Heart right ventricle (tissue), 16 donors: ENCODE measurements around the gene CORIN. TPM values are rescaled to one million over a fixed set of nuclear protein-coding genes. Genes with fewer than 3 reads are reported as not detected.
A peak's percentile ranks its signal among the peaks of the same experiment; 100 is the strongest.

Experiments used
- ATAC-seq, 8 donors: fragments of 200-7000 bp; cut with Tn5 transposase; one replicate each; pipeline ENCODE4 v1.9.1; 2020; ENCODE audit warnings: mild to moderate bottlenecking in 8 of 8, moderate library complexity in 8 of 8, moderate number of reproducible peaks in 1 of 8
- DNase-seq, 2 donors: peaks; one replicate each; pipeline ENCODE4 v3.0.0-alpha.2; 2020
- H3K27ac ChIP-seq, 10 donors: fragments of 200-600 bp; sonication (generic) in 2 of 10; one replicate each; pipeline versions ENCODE4 v1.5.0 to v1.8.0; 2020 to 2022; ENCODE audit warnings: mild to moderate bottlenecking in 3 of 10
- H3K27me3 ChIP-seq, 7 donors: fragments of 200-600 bp; one replicate each; pipeline ENCODE4 v1.8.0; 2021 to 2022; ENCODE audit warnings: mild to moderate bottlenecking in 2 of 7
- H3K36me3 ChIP-seq, 9 donors: fragments of 200-600 bp; sonication (generic) in 1 of 9; one replicate each; pipeline versions ENCODE4 v1.5.0 to v1.8.0; 2020 to 2022; ENCODE audit warnings: mild to moderate bottlenecking in 2 of 9
- H3K4me1 ChIP-seq, 9 donors: fragments of 200-600 bp; sonication (generic) in 1 of 9; one replicate each; pipeline versions ENCODE4 v1.5.0 to v1.8.0; 2020 to 2022; ENCODE audit warnings: mild to moderate bottlenecking in 4 of 9
- H3K4me3 ChIP-seq, 10 donors: fragments of 200-600 bp; sonication (generic) in 2 of 10; one replicate each; pipeline versions ENCODE4 v1.5.0 to v1.8.0; 2020 to 2022; ENCODE audit warnings: mild to moderate bottlenecking in 7 of 10, moderate library complexity in 2 of 10
- H3K9me3 ChIP-seq, 11 donors: fragments of 200-600 bp in 10 of 11; sonication (generic) in 2 of 11; one replicate each; pipeline versions ENCODE4 v1.5.0 to v1.8.0; 2013 to 2022; ENCODE audit warnings: mild to moderate bottlenecking in 2 of 11, control low read depth in 1 of 11, moderate library complexity in 1 of 11
- CTCF ChIP-seq, 9 donors: fragments of 200-600 bp; sonication (generic) in 2 of 9; IDR thresholded peaks; one replicate each; pipeline versions ENCODE4 v1.5.0 to v1.8.0; 2021 to 2022; ENCODE audit warnings: antibody characterized with exemption in 9 of 9, mild to moderate bottlenecking in 5 of 9, moderate library complexity in 1 of 9
- WGBS, 2 donors: extraction: QIAGEN DNeasy Blood & Tissue Kit; methylation state at CpG; one replicate each; pipeline ENCODE4 v1.1.7; 2013; ENCODE audit warnings: inconsistent platforms in 1 of 2; 5-methylcytosine and 5-hydroxymethylcytosine counted together
- intact Hi-C, 10 donors: fragments of 100-400 bp; cut with DNase I; formaldehyde crosslinking; loops; one replicate each; pipeline versions ENCODE4 v1.11.1 to v1.14.2; 2022
- polyA plus RNA-seq, 2 donors: library from polyadenylated mRNA; stranded (reverse); fragments of 200-250 nt; gene quantifications; one replicate each; pipeline ENCODE4 v1.2.3, GENCODE V29; 2013
- total RNA-seq, 10 donors: library from RNA; stranded (reverse); fragmentation: NEBNext Ultra II Directional in 3 of 10; extraction: Animal tissue kit (Norgen Biotek cat#: 25700) in 3 of 10; gene quantifications; one replicate each; pipeline versions ENCODE4 v1.2.1 to v1.2.4, GENCODE V29; 2021 to 2023
- donor health status: Arrhythmogenic right ventricular cardiomyopathy.
- donor health status: ischemic (EF 13 %, LVEDD 7.1; RV severe dilation, severe dysfunction).
- donor health status: healthy with polysubstance abuse.
- donor health status: DM: no; HTN: yes; CAD: no.
- donor health status: DM: no; HTN: no; CAD: no.
- donor health status: ischemic (EF 25% LVEDD 6.9; RV normal size, moderate dysfunction).
- donor health status: ischemic (EF 25% LVEDD 5.7; RV mildly dilated, moderate dysfunction).
- donor health status: healthy.
- donor health status: DM: yes; HTN: yes; CAD: no.
- donor health status: Ischemic cardiomyopathy.
- donor health status: ischemic (EF 35%, LVEDD 5.7; RV mildly dilated, moderate dysfunction).
- donor health status: nonischemic (EF 11% LVEDD 7.7; RV severe dilation, severe dysfunction).
- donor health status: DM: yes; HTN: yes; CAD: no.
- donor health status: PGD.
- donor health status: ischemic (EF 29% LVEDD 5.4; RV normal size, mild dysfunction).
- donor health status: nonischemic (EF 23%, LVEDD 6.1; RV moderate dilation, normal function).

The CORIN gene
- total and polyA plus RNA-seq, 12 donors: 8.4 to 159 (median 70.2) TPM

- ATAC-seq (peak in 7 of 8 donors; percentile 20 to 91 (median 79)), DNase-seq (peak in 1 of 2 donors; percentile 11)
- peaks cover 0 to 15% (median 0%) of the 10 kb centered on the region in 11 donors for H3K9me3 ChIP-seq
- no peaks in the 10 kb centered on the region for H3K27me3 ChIP-seq
- H3K4me3 ChIP-seq: no peak overlapping the region
- H3K27ac ChIP-seq: peak overlapping the region in 6 of 10 donors; percentile 6 to 68 (median 36)
- no peaks in the 10 kb centered on the region for H3K36me3 ChIP-seq
- H3K4me1 ChIP-seq: peaks cover 0 to 18% (median 0%) of the 10 kb centered on the region in 9 donors
- no peak for TF ChIP-seq CTCF (IDR thresholded peaks at IDR 0.05)
- intact Hi-C loops: loop anchor here in 2 of 10 donors (5.0 kb wide), 2 partner anchors 37 to 42 kb away; no protein-coding TSS in a partner anchor
- WGBS, 2 donors: 17 to 26% methylated on average over 3 of the region's 3 CpGs
These were observed 52.7 kb downstream of the CORIN start for GRCh38 chr4:47785153-47785552.

DNA sequence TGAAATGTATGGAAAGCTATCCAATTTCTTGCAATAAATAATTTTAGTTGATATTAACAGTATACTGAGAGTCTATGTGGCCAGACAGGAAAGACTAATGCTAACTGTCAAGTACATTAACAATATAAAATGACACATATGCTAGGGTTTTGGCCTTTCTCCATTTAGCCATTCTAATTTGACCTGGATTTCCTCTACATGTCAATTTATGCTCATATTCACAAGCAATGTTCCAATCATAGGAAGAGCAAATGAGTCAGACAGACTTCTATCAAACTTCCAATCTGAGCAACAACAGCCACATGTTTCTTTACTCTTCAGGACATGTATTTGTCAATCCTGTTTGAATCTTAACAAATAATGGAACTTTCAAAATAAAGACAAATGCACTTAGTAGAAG lies 53.6 kb downstream of the CORIN start:
- ATAC-seq (no peak), DNase-seq (no peak)
- no peak for TF ChIP-seq CTCF (IDR thresholded peaks at IDR 0.05)
- intact Hi-C loops: loop anchor here in 1 of 10 donors (5.0 kb wide), 1 partner anchor 43 kb away; no protein-coding TSS in a partner anchor
- no peaks in the 10 kb centered on the region for H3K36me3 ChIP-seq
- H3K27ac ChIP-seq: peak overlapping the region in 3 of 10 donors; percentile 3 to 52 (median 6)
- no peak overlapping the region for H3K4me3 ChIP-seq
- peaks cover 0 to 16% (median 0%) of the 10 kb centered on the region in 9 donors for H3K4me1 ChIP-seq
- peaks cover 0 to 15% (median 0%) of the 10 kb centered on the region in 11 donors for H3K9me3 ChIP-seq
- no peaks in the 10 kb centered on the region for H3K27me3 ChIP-seq

DNA sequence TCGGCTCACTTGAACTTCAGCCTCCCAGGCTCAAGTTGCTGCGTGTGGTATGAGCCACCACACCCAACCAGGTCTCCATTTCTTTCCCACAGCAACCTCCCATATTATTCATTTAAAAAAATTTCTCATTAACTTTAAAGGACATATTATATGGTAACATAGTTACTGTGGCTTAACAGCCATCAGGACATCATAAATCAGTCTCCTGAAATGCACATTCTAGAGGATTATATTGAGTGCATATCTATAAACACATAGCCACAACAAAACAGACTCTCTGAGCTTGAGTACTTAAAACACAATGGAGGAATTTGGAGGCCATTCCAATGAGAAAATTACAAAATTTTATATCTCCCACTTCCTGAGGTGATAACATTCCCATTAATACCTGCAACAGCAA lies 61.5 kb downstream of the CORIN start:
- Histone ChIP-seq H3K27ac (no peak overlapping the region), H3K4me1 (no peaks in the 10 kb centered on the region), H3K4me3 (no peak overlapping the region), H3K9me3 (peaks cover 0 to 10% (median 0%) of the 10 kb centered on the region in 11 donors), H3K36me3 (no peaks in the 10 kb centered on the region), H3K27me3 (no peaks in the 10 kb centered on the region)
- DNase-seq (no peak), ATAC-seq (no peak)
- intact Hi-C loops: no loop called here
- WGBS, 2 donors: 85 to 89% methylated on average over 2 of the region's 2 CpGs
- no peak for TF ChIP-seq CTCF (IDR thresholded peaks at IDR 0.05)

GRCh38 chr4:47774079-47774478 lies 63.8 kb downstream of the CORIN start:
- WGBS, 2 donors: 68% methylated on average over 6 of the region's 6 CpGs
- H3K9me3 ChIP-seq: peaks cover 0 to 12% (median 0%) of the 10 kb centered on the region in 11 donors
- ATAC-seq: no peak
- DNase-seq: no peak
- no peak overlapping the region for H3K4me3 ChIP-seq
- H3K4me1 ChIP-seq: no peaks in the 10 kb centered on the region
- no peaks in the 10 kb centered on the region for H3K36me3 ChIP-seq
- TF ChIP-seq CTCF (IDR thresholded peaks at IDR 0.05): no peak
- H3K27me3 ChIP-seq: no peaks in the 10 kb centered on the region
- intact Hi-C loops: no loop called here
- no peak overlapping the region for H3K27ac ChIP-seq
